A549 (cell line): ENCODE data around the gene CD151. TPM values are rescaled to one million over a fixed set of nuclear protein-coding genes. Genes with fewer than 3 reads are reported as not detected.

Source experiments
- ATAC-seq, 2 experiments: fragments of 200-7000 bp in 1 of 2; fragments of >200 bp in 1 of 2; cut with Nextera tagmentation in 1 of 2; cut with Tn5 transposase in 1 of 2; 3 replicates each; pipeline versions ENCODE4 v1.8.0 to v1.9.1; 2018 to 2020; ENCODE audit warnings: mild to moderate bottlenecking in 1 of 2, moderate library complexity in 1 of 2
- CTCF ChIA-PET: fragments of 300-600 bp; sonication (Branson Sonifier 250); formaldehyde crosslinking; extraction: SDS; loops from one replicate; lab custom pipeline; 2021; ENCODE audit warnings: antibody characterized with exemption, inconsistent platforms; lab: Yijun Ruan, JAX
- POLR2A ChIA-PET: fragments of 350-600 bp; formaldehyde crosslinking; extraction: SDS; loops from one replicate; lab custom pipeline; 2021; ENCODE audit warnings: antibody characterized with exemption, inconsistent platforms; lab: Yijun Ruan, JAX
- DNase-seq, 2 experiments: peaks; one replicate each; pipeline versions ENCODE4 v3.0.0 to v3.0.0-alpha.2; 2011 to 2016; ENCODE audit warnings: low read depth in 1 of 2, low spot score in 1 of 2
- FAIRE-seq: peaks from 2 replicates; lab custom pipeline; 2011; peaks lifted over from hg19 to GRCh38; lab: Jason Lieb, UNC
- H3K27ac ChIP-seq, 2 experiments: fragments of >200 bp; sonication (Bioruptor Twin); formaldehyde crosslinking; 3 replicates each; pipeline ENCODE4 v1.5.1; 2016 to 2017
- H3K4me1 ChIP-seq: fragments of >200 bp; sonication (Bioruptor Twin); formaldehyde crosslinking; 3 replicates; pipeline ENCODE4 v1.6.1; 2016
- H3K4me2 ChIP-seq: fragments of >200 bp; sonication (Bioruptor Twin); formaldehyde crosslinking; 3 replicates; pipeline ENCODE4 v1.6.1; 2016
- H3K4me3 ChIP-seq: fragments of >200 bp; sonication (Bioruptor Twin); formaldehyde crosslinking; 3 replicates; pipeline ENCODE4 v1.5.1; 2016
- H3K9me3 ChIP-seq: fragments of >200 bp; sonication (Bioruptor Twin); formaldehyde crosslinking; 3 replicates; pipeline ENCODE4 v1.6.1; 2016
- CHD2 ChIP-seq: fragments of 150-350 bp; IDR thresholded peaks from 2 replicates; pipeline ENCODE4 v1.6.1; 2014; ENCODE audit warnings: low read length; ENCODE audit not compliant: partially characterized antibody
- CTCF ChIP-seq: fragments of >200 bp; sonication (Bioruptor Twin); formaldehyde crosslinking; IDR thresholded peaks from 3 replicates; pipeline ENCODE4 v1.5.1; 2016
- E2F6 ChIP-seq: IDR thresholded peaks from 2 replicates; pipeline ENCODE4 v1.6.1; 2012; ENCODE audit warnings: low read depth, borderline replicate concordance
- FOSB ChIP-seq: fragments of 250-450 bp; sonication (Bioruptor Pico); IDR thresholded peaks from 2 replicates; pipeline ENCODE4 v1.5.0; 2020; ENCODE audit warnings: mild to moderate bottlenecking, moderate library complexity
- FOSL2 ChIP-seq, 2 experiments: fragments of 450-650 bp in 1 of 2; fragments of >200 bp in 1 of 2; sonication (Bioruptor Twin) in 1 of 2; formaldehyde crosslinking; IDR thresholded peaks; 2 replicates each; pipeline versions ENCODE4 v1.5.0 to v1.6.1; 2016 to 2020; ENCODE audit warnings: mild to moderate bottlenecking in 1 of 2, moderate library complexity in 1 of 2
- HDAC2 ChIP-seq: fragments of 200-600 bp; sonication (generic); IDR thresholded peaks from 2 replicates; pipeline ENCODE4 v1.6.1; 2016
- HES2 ChIP-seq: fragments of >200 bp; sonication (Bioruptor Twin); formaldehyde crosslinking; IDR thresholded peaks from 2 replicates; pipeline ENCODE4 v1.6.1; 2016
- HMGXB4 ChIP-seq: fragments of 250-450 bp; sonication (Bioruptor Pico); IDR thresholded peaks from 2 replicates; pipeline ENCODE4 v1.5.0; 2021; ENCODE audit warnings: mild to moderate bottlenecking, moderate library complexity, borderline replicate concordance
- HOXA7 ChIP-seq: fragments of 250-450 bp; sonication (Bioruptor Pico); IDR thresholded peaks from 2 replicates; pipeline ENCODE4 v1.5.0; 2020; ENCODE audit warnings: mild to moderate bottlenecking, moderate library complexity
- JUN ChIP-seq, 2 experiments: fragments of >200 bp; sonication (Bioruptor Twin); formaldehyde crosslinking; IDR thresholded peaks; 2 replicates in 1 of 2; 3 replicates in 1 of 2; pipeline ENCODE4 v1.6.1; 2016 to 2017
- MAFK ChIP-seq: fragments of 450-650 bp; IDR thresholded peaks from 2 replicates; pipeline ENCODE4 v1.6.1; 2014; ENCODE audit not compliant: partially characterized antibody
- MAX ChIP-seq: IDR thresholded peaks from 2 replicates; pipeline ENCODE4 v1.6.1; 2012
- USF2 ChIP-seq: fragments of 450-650 bp; IDR thresholded peaks from 2 replicates; pipeline ENCODE4 v1.6.1; 2014; ENCODE audit warnings: antibody characterized with exemption
- ZC3H11A ChIP-seq: fragments of 450-650 bp; IDR thresholded peaks from 2 replicates; pipeline ENCODE4 v1.6.1; 2014; ENCODE audit warnings: antibody characterized with exemption, mild to moderate bottlenecking
- WGBS: methylation state at CpG from one replicate; pipeline ENCODE4 v1.1.6; 2017; ENCODE audit errors: missing lambda C conversion rate; 5-methylcytosine and 5-hydroxymethylcytosine counted together
- polyA plus RNA-seq, 4 experiments: library from polyadenylated mRNA; depleted of rRNA in 3 of 4; stranded (reverse); fragments of >200 nt; fragmentation: RNase III in 1 of 4; extraction: RNeasy Plus Mini Kit Qiagen cat#74134 plus additional on column Dnase treatment in 1 of 4; gene quantifications; 2 replicates in 3 of 4; 3 replicates in 1 of 4; pipeline ENCODE4 v1.2.3, GENCODE V29; 2011 to 2017

CD151 gene
- polyA plus RNA-seq, 2 of the 4 experiments (the other 2 are of a cell fraction): 409 to 701 TPM

- Histone ChIP-seq H3K9me3 (no peaks in the 10 kb centered on the region), H3K4me2 (no peak overlapping the region), H3K4me1 (peaks cover 56% of the 10 kb centered on the region), H3K27ac (no peak overlapping the region; a peak in 1 of 6 replicates), H3K4me3 (no peak overlapping the region)
- no peak for DNase-seq
- ATAC-seq: no peak
- ChIA-PET CTCF (interaction anchor here (1.1 to 1.7 kb wide), 3 partner anchors 10 to 15 kb away, joined by 3 to 5 read pairs (median 4); partner anchors contain the start of gene PNPLA2), POLR2A (interaction anchor here (1.0 to 3.5 kb wide), 2 partner anchors 10 to 14 kb away, joined by 3 to 26 read pairs; partner anchors contain the start of genes PNPLA2 and TSPAN4)
- FAIRE-seq: no peak
- TF ChIP-seq MAX (no peak), USF2 (no peak), ZC3H11A (no peak)
- WGBS: 93% methylated on average over 37 of the region's 40 CpGs
Observed at GRCh38 chr11:829176-829846, 3.4 kb upstream of the CD151 start.

- ChIA-PET POLR2A (interaction anchor here (1.0 to 3.5 kb wide), 2 partner anchors 11 to 13 kb away, joined by 3 to 26 read pairs; partner anchors contain the start of genes PNPLA2 and TSPAN4), CTCF (interaction anchor here (1.1 to 1.3 kb wide), 2 partner anchors 11 to 14 kb away, joined by 3 to 4 read pairs; partner anchors contain the start of gene PNPLA2)
- Histone ChIP-seq H3K9me3 (no peaks in the 10 kb centered on the region), H3K4me3 (no peak overlapping the region), H3K27ac (peak overlapping the region in 1 of 2 experiments; percentile 19; a peak in 1 of 6 replicates), H3K4me1 (peaks cover 53% of the 10 kb centered on the region), H3K4me2 (peak overlapping the region; percentile 88)
- TF ChIP-seq CHD2: no peak
- no peak for TF ChIP-seq E2F6
- TF ChIP-seq HOXA7 (CRISPR knock-in tag): no peak
- no peak for TF ChIP-seq FOSL2 (IDR thresholded peaks at IDR 0.05)
- no peak for TF ChIP-seq FOSL2 (CRISPR knock-in tag; IDR thresholded peaks at IDR 0.05)
- no peak for TF ChIP-seq HMGXB4 (CRISPR knock-in tag)
- no peak for TF ChIP-seq HES2
- TF ChIP-seq HDAC2: no peak
- TF ChIP-seq CTCF: no peak
- no peak for TF ChIP-seq JUN (IDR thresholded peaks at IDR 0.05)
- TF ChIP-seq FOSB (CRISPR knock-in tag): no peak
- TF ChIP-seq MAFK: no peak
- WGBS: 94% methylated on average over 16 of the region's 39 CpGs
- DNase-seq (no peak), FAIRE-seq (no peak), ATAC-seq (no peak)
Observed at GRCh38 chr11:829847-830294, 2.9 kb upstream of the CD151 start.
